Gastroesophageal sphincter (tissue), 3 donors: ENCODE measurements around the gene NEDD4L.

Experiments used
- EP300 ChIP-seq: sonication (generic); formaldehyde crosslinking; IDR thresholded peaks from one replicate; pipeline ENCODE4 v1.6.1; 2017; ENCODE audit warnings: antibody characterized with exemption, mild to moderate bottlenecking
- POLR2A ChIP-seq, 2 donors: fragments of 450-650 bp; IDR thresholded peaks; one replicate each; pipeline ENCODE4 v1.6.1; 2017; ENCODE audit warnings: antibody characterized with exemption in 2 of 2, mild to moderate bottlenecking in 2 of 2, moderate library complexity in 1 of 2
- POLR2AphosphoS5 ChIP-seq: sonication (generic); formaldehyde crosslinking; IDR thresholded peaks from one replicate; pipeline ENCODE4 v1.6.1; 2017; ENCODE audit warnings: antibody characterized with exemption
- TF ChIP-seq, protein P1 (sequence below), 4 experiments: fragments of 200-600 bp in 2 of 4; fragments of 450-650 bp in 2 of 4; sonication (generic) in 1 of 4; IDR thresholded peaks; one replicate each; pipeline ENCODE4 v1.5.1; 2017 to 2019; ENCODE audit warnings: antibody characterized with exemption in 4 of 4, mild to moderate bottlenecking in 2 of 4, moderate library complexity in 2 of 4

DNA sequence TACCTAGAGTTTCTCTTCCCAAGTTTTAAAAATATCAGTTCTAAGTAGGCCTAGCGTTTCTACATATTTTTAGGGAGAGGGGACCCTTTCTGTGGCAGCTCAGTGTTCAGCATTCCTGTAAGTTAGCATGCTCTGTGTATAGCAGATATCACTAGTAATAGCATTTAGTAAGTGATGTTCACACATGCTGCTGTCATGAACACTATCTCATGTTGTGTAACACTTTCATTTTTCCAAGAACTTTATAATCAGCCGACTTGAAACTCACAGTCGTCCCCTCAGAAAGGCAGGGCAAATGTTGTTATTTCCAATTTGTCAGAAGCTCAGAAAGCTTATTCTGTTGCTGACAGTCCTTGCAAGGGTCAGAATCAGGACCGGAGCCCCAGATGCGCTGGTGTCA, 317.2 kb downstream of the NEDD4L start:
- TF ChIP-seq EP300 (no peak), POLR2AphosphoS5 (no peak), POLR2A (IDR thresholded peaks at IDR 0.05) (no peak)
- TF ChIP-seq, protein P1, sequence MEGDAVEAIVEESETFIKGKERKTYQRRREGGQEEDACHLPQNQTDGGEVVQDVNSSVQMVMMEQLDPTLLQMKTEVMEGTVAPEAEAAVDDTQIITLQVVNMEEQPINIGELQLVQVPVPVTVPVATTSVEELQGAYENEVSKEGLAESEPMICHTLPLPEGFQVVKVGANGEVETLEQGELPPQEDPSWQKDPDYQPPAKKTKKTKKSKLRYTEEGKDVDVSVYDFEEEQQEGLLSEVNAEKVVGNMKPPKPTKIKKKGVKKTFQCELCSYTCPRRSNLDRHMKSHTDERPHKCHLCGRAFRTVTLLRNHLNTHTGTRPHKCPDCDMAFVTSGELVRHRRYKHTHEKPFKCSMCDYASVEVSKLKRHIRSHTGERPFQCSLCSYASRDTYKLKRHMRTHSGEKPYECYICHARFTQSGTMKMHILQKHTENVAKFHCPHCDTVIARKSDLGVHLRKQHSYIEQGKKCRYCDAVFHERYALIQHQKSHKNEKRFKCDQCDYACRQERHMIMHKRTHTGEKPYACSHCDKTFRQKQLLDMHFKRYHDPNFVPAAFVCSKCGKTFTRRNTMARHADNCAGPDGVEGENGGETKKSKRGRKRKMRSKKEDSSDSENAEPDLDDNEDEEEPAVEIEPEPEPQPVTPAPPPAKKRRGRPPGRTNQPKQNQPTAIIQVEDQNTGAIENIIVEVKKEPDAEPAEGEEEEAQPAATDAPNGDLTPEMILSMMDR (IDR thresholded peaks at IDR 0.05) = no peak
